ENCODE results near the gene ZNRF3. TPM values are rescaled to one million over a fixed set of nuclear protein-coding genes. Genes with fewer than 3 reads are reported as not detected.

ZNRF3 gene
- total and polyA plus RNA-seq, 2 experiments from 2014 or later: 11.1 to 32.2 TPM

DNA sequence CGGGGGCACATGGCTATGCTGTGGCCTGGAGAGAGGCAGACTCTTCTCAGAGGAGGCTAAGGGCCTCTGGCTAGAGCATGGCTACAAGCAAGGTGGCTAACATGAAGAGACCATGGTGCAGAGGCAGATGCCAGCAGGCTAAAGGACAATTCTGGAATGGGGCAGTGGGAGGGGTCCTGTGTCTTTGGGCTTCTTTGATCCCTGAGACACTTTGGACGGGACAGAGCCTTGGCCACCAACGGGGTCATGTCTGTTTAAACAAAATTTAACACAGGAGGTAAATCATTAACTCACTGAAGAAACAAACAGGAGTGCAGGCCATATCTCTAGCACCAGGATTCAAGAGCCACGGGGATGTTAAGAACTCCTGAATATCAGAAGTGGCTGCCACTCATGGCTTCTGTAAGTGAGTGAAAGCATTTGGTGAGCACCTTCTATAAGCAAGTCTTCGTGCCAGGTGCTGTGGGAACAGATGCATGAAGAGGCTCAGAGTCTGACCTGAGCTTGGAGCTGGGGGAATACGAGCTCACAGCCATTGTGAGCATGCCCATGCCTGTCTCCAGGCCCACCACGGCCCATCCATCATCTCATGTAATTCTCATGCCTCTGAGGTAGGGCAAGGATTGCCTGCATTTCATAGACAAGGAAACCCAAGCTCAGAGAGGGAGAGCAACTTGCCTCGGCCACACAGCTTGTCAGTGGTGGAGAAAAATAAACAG is 18.3 kb upstream of the ZNRF3 start:
- Histone ChIP-seq H3K4me1 (ENCODE audit: insufficient read depth) (no peaks in the 10 kb centered on the region), H3K27me3 (ENCODE audit: insufficient read depth) (no peaks in the 10 kb centered on the region), H3K4me3 (no peak overlapping the region), H3K9me2 (ENCODE audit: insufficient read depth) (no peaks in the 10 kb centered on the region; the same call in 1 of the 2 replicates), H2AFZ (no peak overlapping the region), H4K20me1 (replicated peaks; ENCODE audit: insufficient read depth) (no peaks in the 10 kb centered on the region), H3K36me3 (ENCODE audit: insufficient read depth) (no peaks in the 10 kb centered on the region), H3K27ac (ENCODE audit: low read depth) (no peak overlapping the region), H3K4me2 (no peak overlapping the region), H3K79me2 (replicated peaks; ENCODE audit: insufficient read depth) (no peaks in the 10 kb centered on the region), H3F3A (replicated peaks; ENCODE audit: low read depth) (no peaks in the 10 kb centered on the region)
- ATAC-seq: no peak
- Mint-ChIP-seq H3K4me3 (no peak overlapping the region), H3K4me1 (no peaks in the 10 kb centered on the region), H3K9me3 (no peaks in the 10 kb centered on the region; the same call in 2 of the 3 replicates), H3K27me3 (ENCODE audit: insufficient read depth, low read depth, poor library complexity) (peaks cover 13% of the 10 kb centered on the region), H3K27ac (no peak overlapping the region), H3K36me3 (ENCODE audit: low read depth) (no peaks in the 10 kb centered on the region)
- DNase-seq (ENCODE audit: low spot score): no peak
- TF ChIP-seq CTCF (conservative IDR thresholded peaks at IDR 0.05; ENCODE audit: low read depth in 2 of 2) (no peak), ZNF331 (CRISPR knock-in tag; IDR thresholded peaks at IDR 0.05; ENCODE audit: low read depth) (no peak), JUNB (IDR thresholded peaks at IDR 0.05; ENCODE audit: unreplicated experiment) (no peak), EZH2 (IDR thresholded peaks at IDR 0.05; ENCODE audit: low read depth, unreplicated experiment) (no peak), CREB1 (CRISPR knock-in tag; IDR thresholded peaks at IDR 0.05; ENCODE audit: low read depth) (no peak), STAT1 (IDR thresholded peaks at IDR 0.05; ENCODE audit: unreplicated experiment) (no peak), EZH2phosphoT487 (IDR thresholded peaks at IDR 0.05; ENCODE audit: unreplicated experiment) (no peak), ZNF114 (CRISPR knock-in tag; IDR thresholded peaks at IDR 0.05) (no peak)
- TF ChIP-seq, protein P1, sequence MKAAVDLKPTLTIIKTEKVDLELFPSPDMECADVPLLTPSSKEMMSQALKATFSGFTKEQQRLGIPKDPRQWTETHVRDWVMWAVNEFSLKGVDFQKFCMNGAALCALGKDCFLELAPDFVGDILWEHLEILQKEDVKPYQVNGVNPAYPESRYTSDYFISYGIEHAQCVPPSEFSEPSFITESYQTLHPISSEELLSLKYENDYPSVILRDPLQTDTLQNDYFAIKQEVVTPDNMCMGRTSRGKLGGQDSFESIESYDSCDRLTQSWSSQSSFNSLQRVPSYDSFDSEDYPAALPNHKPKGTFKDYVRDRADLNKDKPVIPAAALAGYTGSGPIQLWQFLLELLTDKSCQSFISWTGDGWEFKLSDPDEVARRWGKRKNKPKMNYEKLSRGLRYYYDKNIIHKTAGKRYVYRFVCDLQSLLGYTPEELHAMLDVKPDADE (IDR thresholded peaks at IDR 0.05): no peak
- TF ChIP-seq, protein P2, sequence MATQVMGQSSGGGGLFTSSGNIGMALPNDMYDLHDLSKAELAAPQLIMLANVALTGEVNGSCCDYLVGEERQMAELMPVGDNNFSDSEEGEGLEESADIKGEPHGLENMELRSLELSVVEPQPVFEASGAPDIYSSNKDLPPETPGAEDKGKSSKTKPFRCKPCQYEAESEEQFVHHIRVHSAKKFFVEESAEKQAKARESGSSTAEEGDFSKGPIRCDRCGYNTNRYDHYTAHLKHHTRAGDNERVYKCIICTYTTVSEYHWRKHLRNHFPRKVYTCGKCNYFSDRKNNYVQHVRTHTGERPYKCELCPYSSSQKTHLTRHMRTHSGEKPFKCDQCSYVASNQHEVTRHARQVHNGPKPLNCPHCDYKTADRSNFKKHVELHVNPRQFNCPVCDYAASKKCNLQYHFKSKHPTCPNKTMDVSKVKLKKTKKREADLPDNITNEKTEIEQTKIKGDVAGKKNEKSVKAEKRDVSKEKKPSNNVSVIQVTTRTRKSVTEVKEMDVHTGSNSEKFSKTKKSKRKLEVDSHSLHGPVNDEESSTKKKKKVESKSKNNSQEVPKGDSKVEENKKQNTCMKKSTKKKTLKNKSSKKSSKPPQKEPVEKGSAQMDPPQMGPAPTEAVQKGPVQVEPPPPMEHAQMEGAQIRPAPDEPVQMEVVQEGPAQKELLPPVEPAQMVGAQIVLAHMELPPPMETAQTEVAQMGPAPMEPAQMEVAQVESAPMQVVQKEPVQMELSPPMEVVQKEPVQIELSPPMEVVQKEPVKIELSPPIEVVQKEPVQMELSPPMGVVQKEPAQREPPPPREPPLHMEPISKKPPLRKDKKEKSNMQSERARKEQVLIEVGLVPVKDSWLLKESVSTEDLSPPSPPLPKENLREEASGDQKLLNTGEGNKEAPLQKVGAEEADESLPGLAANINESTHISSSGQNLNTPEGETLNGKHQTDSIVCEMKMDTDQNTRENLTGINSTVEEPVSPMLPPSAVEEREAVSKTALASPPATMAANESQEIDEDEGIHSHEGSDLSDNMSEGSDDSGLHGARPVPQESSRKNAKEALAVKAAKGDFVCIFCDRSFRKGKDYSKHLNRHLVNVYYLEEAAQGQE (IDR thresholded peaks at IDR 0.05; ENCODE audit: unreplicated experiment): no peak
- TF ChIP-seq, protein P3, sequence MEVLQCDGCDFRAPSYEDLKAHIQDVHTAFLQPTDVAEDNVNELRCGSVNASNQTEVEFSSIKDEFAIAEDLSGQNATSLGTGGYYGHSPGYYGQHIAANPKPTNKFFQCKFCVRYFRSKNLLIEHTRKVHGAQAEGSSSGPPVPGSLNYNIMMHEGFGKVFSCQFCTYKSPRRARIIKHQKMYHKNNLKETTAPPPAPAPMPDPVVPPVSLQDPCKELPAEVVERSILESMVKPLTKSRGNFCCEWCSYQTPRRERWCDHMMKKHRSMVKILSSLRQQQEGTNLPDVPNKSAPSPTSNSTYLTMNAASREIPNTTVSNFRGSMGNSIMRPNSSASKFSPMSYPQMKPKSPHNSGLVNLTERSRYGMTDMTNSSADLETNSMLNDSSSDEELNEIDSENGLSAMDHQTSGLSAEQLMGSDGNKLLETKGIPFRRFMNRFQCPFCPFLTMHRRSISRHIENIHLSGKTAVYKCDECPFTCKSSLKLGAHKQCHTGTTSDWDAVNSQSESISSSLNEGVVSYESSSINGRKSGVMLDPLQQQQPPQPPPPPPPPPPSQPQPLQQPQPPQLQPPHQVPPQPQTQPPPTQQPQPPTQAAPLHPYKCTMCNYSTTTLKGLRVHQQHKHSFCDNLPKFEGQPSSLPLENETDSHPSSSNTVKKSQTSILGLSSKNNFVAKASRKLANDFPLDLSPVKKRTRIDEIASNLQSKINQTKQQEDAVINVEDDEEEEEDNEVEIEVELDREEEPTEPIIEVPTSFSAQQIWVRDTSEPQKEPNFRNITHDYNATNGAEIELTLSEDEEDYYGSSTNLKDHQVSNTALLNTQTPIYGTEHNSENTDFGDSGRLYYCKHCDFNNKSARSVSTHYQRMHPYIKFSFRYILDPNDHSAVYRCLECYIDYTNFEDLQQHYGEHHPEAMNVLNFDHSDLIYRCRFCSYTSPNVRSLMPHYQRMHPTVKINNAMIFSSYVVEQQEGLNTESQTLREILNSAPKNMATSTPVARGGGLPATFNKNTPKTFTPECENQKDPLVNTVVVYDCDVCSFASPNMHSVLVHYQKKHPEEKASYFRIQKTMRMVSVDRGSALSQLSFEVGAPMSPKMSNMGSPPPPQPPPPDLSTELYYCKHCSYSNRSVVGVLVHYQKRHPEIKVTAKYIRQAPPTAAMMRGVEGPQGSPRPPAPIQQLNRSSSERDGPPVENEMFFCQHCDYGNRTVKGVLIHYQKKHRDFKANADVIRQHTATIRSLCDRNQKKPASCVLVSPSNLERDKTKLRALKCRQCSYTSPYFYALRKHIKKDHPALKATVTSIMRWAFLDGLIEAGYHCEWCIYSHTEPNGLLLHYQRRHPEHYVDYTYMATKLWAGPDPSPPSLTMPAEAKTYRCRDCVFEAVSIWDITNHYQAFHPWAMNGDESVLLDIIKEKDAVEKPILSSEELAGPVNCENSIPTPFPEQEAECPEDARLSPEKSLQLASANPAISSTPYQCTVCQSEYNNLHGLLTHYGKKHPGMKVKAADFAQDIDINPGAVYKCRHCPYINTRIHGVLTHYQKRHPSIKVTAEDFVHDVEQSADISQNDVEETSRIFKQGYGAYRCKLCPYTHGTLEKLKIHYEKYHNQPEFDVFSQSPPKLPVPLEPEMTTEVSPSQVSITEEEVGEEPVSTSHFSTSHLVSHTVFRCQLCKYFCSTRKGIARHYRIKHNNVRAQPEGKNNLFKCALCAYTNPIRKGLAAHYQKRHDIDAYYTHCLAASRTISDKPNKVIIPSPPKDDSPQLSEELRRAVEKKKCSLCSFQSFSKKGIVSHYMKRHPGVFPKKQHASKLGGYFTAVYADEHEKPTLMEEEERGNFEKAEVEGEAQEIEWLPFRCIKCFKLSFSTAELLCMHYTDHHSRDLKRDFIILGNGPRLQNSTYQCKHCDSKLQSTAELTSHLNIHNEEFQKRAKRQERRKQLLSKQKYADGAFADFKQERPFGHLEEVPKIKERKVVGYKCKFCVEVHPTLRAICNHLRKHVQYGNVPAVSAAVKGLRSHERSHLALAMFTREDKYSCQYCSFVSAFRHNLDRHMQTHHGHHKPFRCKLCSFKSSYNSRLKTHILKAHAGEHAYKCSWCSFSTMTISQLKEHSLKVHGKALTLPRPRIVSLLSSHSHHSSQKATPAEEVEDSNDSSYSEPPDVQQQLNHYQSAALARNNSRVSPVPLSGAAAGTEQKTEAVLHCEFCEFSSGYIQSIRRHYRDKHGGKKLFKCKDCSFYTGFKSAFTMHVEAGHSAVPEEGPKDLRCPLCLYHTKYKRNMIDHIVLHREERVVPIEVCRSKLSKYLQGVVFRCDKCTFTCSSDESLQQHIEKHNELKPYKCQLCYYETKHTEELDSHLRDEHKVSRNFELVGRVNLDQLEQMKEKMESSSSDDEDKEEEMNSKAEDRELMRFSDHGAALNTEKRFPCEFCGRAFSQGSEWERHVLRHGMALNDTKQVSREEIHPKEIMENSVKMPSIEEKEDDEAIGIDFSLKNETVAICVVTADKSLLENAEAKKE (CRISPR knock-in tag; IDR thresholded peaks at IDR 0.05): no peak
